ENCODE results near the gene CALM3.

CALM3 gene

DNA sequence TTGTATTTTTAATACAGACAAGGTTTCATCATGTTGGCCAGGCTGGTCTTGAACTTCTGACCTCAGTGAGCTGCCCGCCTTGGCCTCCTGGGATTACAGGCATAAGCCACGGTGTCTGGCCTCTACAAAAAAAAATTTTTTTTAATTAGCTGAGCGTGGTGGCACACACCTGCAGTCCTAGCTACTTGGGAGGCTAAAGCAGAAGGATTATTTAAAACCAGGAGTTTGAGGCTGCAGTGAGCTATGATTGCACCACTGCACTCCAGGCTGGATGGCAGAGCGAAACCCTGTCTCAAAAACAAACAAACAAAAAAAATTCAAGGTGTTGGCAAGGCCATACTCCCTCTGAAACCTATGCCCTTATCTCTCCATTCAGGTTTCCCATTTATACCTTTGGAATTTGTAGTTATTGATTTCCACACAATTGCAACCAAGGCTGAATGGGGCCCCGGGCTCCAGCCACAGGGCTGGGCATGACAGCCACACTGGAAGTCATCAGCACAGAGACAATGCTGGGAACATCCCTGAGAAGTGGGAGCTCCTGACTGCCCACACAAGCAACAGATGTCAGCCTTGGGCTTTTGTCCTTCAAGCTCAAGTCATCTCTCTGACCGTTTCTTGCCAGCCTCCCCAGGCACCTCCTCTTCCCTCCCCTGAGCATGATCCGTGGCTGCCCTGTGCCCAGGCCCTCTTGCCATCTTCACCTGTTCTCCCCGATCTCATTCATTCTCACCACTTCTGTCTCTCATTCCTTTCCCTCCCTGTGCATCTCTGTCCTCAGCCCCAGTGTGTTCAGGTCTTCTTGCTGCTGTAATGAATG lies 27.2 kb upstream of the CALM3 start:
- TF ChIP-seq, protein P1, sequence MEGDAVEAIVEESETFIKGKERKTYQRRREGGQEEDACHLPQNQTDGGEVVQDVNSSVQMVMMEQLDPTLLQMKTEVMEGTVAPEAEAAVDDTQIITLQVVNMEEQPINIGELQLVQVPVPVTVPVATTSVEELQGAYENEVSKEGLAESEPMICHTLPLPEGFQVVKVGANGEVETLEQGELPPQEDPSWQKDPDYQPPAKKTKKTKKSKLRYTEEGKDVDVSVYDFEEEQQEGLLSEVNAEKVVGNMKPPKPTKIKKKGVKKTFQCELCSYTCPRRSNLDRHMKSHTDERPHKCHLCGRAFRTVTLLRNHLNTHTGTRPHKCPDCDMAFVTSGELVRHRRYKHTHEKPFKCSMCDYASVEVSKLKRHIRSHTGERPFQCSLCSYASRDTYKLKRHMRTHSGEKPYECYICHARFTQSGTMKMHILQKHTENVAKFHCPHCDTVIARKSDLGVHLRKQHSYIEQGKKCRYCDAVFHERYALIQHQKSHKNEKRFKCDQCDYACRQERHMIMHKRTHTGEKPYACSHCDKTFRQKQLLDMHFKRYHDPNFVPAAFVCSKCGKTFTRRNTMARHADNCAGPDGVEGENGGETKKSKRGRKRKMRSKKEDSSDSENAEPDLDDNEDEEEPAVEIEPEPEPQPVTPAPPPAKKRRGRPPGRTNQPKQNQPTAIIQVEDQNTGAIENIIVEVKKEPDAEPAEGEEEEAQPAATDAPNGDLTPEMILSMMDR (IDR thresholded peaks at IDR 0.05): no peak

DNA sequence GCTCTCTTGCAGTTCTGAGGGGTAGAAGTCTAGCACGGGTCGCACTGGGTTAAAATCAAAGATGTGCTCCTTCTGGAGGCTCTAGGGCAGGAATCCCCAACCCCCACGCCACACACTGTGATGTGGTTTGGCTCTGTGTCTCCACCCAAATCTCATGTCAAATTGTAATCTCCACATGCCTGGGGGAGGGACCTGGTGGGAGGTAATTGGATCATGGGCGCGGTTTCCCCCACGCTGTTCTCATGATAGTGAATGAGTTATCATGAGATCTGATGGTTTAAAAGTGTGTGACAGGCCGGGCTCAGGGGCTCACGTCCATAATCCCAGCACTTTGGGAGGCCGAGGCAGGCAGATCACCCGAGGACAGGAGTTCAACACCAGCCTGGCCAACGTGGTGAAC lies 26.6 kb upstream of the CALM3 start:
- TF ChIP-seq, protein P1 (IDR thresholded peaks at IDR 0.05): no peak

DNA sequence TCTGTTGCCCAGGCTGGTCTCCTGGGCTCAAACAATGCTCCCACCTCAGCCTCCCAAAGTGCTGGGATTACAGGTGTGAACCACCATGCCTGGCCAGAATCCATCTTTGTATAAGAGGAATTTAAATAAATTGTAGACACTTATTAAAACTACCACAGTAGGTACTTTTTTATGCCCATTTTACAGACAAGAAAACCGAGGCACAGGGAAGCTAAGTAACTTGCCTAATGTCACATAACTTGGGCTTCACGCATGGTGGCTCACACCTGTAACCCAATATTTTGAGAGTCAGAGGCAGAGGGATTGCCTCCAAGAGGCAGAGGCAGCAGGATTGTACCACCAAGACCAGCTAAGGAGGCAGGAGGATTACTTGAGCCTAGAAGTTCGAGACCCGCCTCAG lies 22.7 kb upstream of the CALM3 start:
- TF ChIP-seq, protein P1 (IDR thresholded peaks at IDR 0.05): no peak

DNA sequence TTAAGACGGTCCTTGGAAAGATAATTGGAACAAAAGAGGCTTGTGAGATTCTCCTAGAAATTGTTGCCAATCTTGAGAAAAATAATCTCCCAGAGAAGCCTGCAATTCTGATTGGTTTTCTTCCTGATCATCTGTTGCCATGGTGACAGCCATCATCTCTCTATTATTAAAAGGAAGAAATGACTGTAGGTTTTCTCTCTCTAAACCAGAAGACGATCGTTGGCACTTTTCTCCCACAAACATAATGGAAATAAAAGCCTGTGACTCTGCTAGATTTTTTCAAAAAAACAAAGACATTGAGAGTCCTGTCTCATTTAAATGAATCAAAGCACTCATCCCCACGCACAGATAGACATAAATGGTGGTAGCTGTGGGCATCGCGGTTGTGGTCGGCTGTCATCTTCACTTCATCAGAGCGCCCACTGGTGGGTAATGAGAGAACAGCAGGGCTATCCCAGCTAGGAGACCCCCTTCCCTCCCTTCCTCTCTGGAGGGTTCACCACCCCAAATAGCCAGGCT lies 21.7 kb upstream of the CALM3 start:
- TF ChIP-seq, protein P1 (IDR thresholded peaks at IDR 0.05): no peak; the same call in 1 of the 2 replicates

DNA sequence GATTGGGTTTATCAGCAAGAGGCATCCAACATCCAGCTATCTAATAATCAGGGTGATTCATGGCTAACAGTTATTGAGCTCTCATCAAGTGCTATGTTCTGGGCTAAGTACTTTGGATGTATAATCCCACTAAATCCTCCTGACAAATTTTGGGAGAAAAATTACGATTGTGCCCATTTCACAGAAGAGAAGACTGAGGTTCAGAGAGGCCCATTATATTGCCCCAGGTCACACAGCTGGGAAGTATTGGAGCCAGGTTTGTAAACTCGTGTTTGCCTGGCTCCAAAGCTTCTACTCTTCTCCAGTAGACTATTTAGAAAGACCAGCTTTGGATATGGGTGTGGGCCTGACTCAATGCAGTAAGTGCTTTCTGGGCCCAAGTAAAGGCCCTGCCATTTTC lies 20.9 kb upstream of the CALM3 start:
- TF ChIP-seq, protein P1 (IDR thresholded peaks at IDR 0.05): no peak

DNA sequence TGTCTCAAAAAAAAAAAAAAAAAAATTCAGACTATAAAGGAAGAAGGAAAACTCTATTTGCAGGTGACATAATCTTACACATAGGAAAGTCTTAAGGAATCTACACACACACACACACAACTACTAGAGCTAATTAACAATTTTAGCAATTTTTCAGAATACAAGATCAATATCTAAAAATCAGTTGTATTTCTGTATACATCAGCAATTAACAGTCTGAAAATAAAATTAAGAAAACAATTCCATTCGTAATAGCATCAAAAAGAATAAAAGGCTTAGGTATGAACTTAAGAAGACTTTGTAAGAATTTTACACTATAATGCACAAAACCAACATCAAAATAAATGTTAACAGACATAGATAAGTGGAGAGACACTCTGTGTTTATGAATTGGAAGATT lies 15.6 kb upstream of the CALM3 start:
- TF ChIP-seq, protein P1 (IDR thresholded peaks at IDR 0.05): no peak

DNA sequence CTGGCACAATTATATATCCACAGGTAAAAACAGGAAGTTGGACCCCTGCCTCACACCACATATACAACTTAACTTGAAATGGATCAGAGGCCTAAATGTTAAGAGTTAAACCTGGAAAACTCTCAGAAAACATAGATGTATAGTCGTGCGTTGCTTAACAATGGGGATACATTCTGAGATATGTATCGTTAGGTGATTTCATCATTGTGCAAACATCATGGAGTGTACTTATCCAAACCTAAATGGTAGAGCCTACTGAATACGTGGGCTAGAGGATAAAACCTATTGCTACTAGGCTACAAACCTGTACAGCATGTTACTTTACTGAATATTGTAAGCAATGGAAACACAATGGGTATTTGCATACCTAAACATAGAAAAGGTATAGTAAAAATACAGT lies 14.8 kb upstream of the CALM3 start:
- TF ChIP-seq, protein P1 (IDR thresholded peaks at IDR 0.05): no peak

Data from LNCAP (cell line).